Activated CD4-positive, alpha-beta T cell treated with anti-CD3 and anti-CD28 coated beads, Interleukin-2, Interleukin-6, amounts not matched to agents 100 ng/mL and 50 ng/mL, durations not matched to agents 16 hours and 8 hours (primary cell): ENCODE results near the gene RNF220.

ENCODE experiments used
- DNase-seq: peaks from one replicate; pipeline ENCODE4 v3.0.0-alpha.2; 2020

Gene RNF220

GRCh38 chr1:44436401-44437106 lies 31.5 kb downstream of the RNF220 start:
- no peak for DNase-seq

GRCh38 chr1:44437107-44437716 lies 32.2 kb downstream of the RNF220 start:
- DNase-seq = no peak

GRCh38 chr1:44442791-44443190 lies 37.7 kb downstream of the RNF220 start:
- no peak for DNase-seq

- DNase-seq = peak; percentile 8
These were observed 42.2 kb downstream of the RNF220 start for GRCh38 chr1:44447051-44447810.

GRCh38 chr1:44453798-44454349 lies 48.8 kb downstream of the RNF220 start:
- no peak for DNase-seq

- no peak for DNase-seq
These were observed 49.6 kb downstream of the RNF220 start for GRCh38 chr1:44454704-44455103.

GRCh38 chr1:44460107-44460882 lies 55.2 kb downstream of the RNF220 start:
- no peak for DNase-seq

GRCh38 chr1:44464361-44464760 lies 59.3 kb downstream of the RNF220 start:
- no peak for DNase-seq

- no peak for DNase-seq
These were observed 62.5 kb downstream of the RNF220 start for GRCh38 chr1:44467566-44467965.

GRCh38 chr1:44471911-44472453 lies 66.9 kb downstream of the RNF220 start:
- DNase-seq = no peak

- DNase-seq = no peak
These were observed 67.8 kb downstream of the RNF220 start for GRCh38 chr1:44472620-44473525.

- DNase-seq = no peak
These were observed 71.8 kb downstream of the RNF220 start for GRCh38 chr1:44476891-44477290.

GRCh38 chr1:44481701-44482100 lies 76.6 kb downstream of the RNF220 start:
- DNase-seq = no peak

GRCh38 chr1:44483089-44483874 lies 78.2 kb downstream of the RNF220 start:
- DNase-seq = no peak

GRCh38 chr1:44484155-44484688 lies 79.2 kb downstream of the RNF220 start:
- peak; percentile 2 for DNase-seq

GRCh38 chr1:44485229-44485933 lies 80.3 kb downstream of the RNF220 start:
- peak; percentile 9 for DNase-seq

GRCh38 chr1:44485934-44486460 lies 80.9 kb downstream of the RNF220 start:
- no peak for DNase-seq

GRCh38 chr1:44489481-44489880 lies 84.4 kb downstream of the RNF220 start:
- no peak for DNase-seq

- no peak for DNase-seq
These were observed 91.6 kb downstream of the RNF220 start for GRCh38 chr1:44496541-44497171.
